Peyer's patch (tissue), 4 donors: ENCODE measurements around the gene AGPAT2. TPM values are rescaled to one million over a fixed set of nuclear protein-coding genes. Genes with fewer than 3 reads are reported as not detected.

Experiments
- DNase-seq, 3 donors: peaks; one replicate each; pipeline ENCODE4 v3.0.0-alpha.2; 2017 to 2019
- H3K27ac ChIP-seq, 4 donors: fragments of 200-600 bp; sonication (generic); one replicate each; pipeline ENCODE4 v1.5.1; 2016 to 2019
- H3K27me3 ChIP-seq, 2 donors: fragments of 200-600 bp; sonication (generic); one replicate each; pipeline ENCODE4 v1.5.1; 2019
- H3K36me3 ChIP-seq, 3 donors: fragments of 200-600 bp; sonication (generic); one replicate each; pipeline ENCODE4 v1.5.1; 2016 to 2019
- H3K4me1 ChIP-seq, 4 donors: fragments of 200-600 bp; sonication (generic); one replicate each; pipeline ENCODE4 v1.5.1; 2016 to 2019
- H3K4me3 ChIP-seq, 4 donors: fragments of 200-600 bp; sonication (generic); 1 replicate in 3 of 4; 2 replicates in 1 of 4; pipeline ENCODE4 v1.5.1; 2016 to 2019; ENCODE audit warnings: mild to moderate bottlenecking in 1 of 4
- H3K9me3 ChIP-seq, 4 donors: fragments of 200-600 bp; sonication (generic); one replicate each; pipeline ENCODE4 v1.5.1; 2016 to 2019; ENCODE audit warnings: mild to moderate bottlenecking in 1 of 4
- CTCF ChIP-seq, 6 experiments: fragments of 450-650 bp in 4 of 6; fragments of 200-600 bp in 2 of 6; sonication (generic) in 1 of 6; IDR thresholded peaks; one replicate each; pipeline ENCODE4 v1.5.1; 2017 to 2019; ENCODE audit warnings: antibody characterized with exemption in 6 of 6, mild to moderate bottlenecking in 3 of 6, moderate library complexity in 1 of 6
- POLR2A ChIP-seq, 2 donors: fragments of 450-650 bp; IDR thresholded peaks; one replicate each; pipeline ENCODE4 v1.5.1; 2017; ENCODE audit warnings: antibody characterized with exemption in 2 of 2, mild to moderate bottlenecking in 2 of 2, moderate library complexity in 2 of 2
- total RNA-seq, 4 donors: library from RNA; depleted of rRNA; stranded (reverse); fragments of >200 nt; gene quantifications; one replicate each; pipeline ENCODE4 v1.1.0, GENCODE V29; 2016

Gene AGPAT2
- total RNA-seq, 4 donors from 2014 or later, result 97.4 to 802 (median 479) TPM

GRCh38 chr9:136729926-136730325, 42.7 kb upstream of the AGPAT2 start:
- H3K36me3 ChIP-seq, result peaks cover 0 to 14% (median 0%) of the 10 kb centered on the region in 3 donors
- no peak overlapping the region for H3K4me3 ChIP-seq
- no peaks in the 10 kb centered on the region for H3K27me3 ChIP-seq
- H3K9me3 ChIP-seq, result no peaks in the 10 kb centered on the region
- TF ChIP-seq POLR2A (IDR thresholded peaks at IDR 0.05) (no peak), CTCF (IDR thresholded peaks at IDR 0.05) (no peak)
- DNase-seq, result no peak
- H3K27ac ChIP-seq, result no peak overlapping the region
- peaks cover 0 to 32% (median 16%) of the 10 kb centered on the region in 4 donors for H3K4me1 ChIP-seq

- TF ChIP-seq POLR2A (IDR thresholded peaks at IDR 0.05) (no peak), CTCF (IDR thresholded peaks at IDR 0.05) (no peak)
- Histone ChIP-seq H3K27ac (no peak overlapping the region), H3K27me3 (no peaks in the 10 kb centered on the region), H3K4me1 (peaks cover 0 to 32% (median 16%) of the 10 kb centered on the region in 4 donors), H3K9me3 (no peaks in the 10 kb centered on the region), H3K4me3 (peak overlapping the region in 3 of 4 donors; percentile 83 to 89 (median 86)), H3K36me3 (peaks cover 0 to 22% (median 0%) of the 10 kb centered on the region in 3 donors)
- no peak for DNase-seq
Measured at GRCh38 chr9:136729144-136729543, 41.9 kb upstream of the AGPAT2 start.

GRCh38 chr9:136728548-136729123, 41.4 kb upstream of the AGPAT2 start:
- Histone ChIP-seq H3K4me1 (peaks cover 0 to 32% (median 16%) of the 10 kb centered on the region in 4 donors), H3K36me3 (peaks cover 0 to 27% (median 0%) of the 10 kb centered on the region in 3 donors), H3K4me3 (peak overlapping the region; percentile 81 to 89 (median 84)), H3K9me3 (no peaks in the 10 kb centered on the region), H3K27me3 (no peaks in the 10 kb centered on the region), H3K27ac (peak overlapping the region; percentile 1 to 90 (median 78))
- TF ChIP-seq POLR2A (IDR thresholded peaks at IDR 0.05) (no peak), CTCF (IDR thresholded peaks at IDR 0.05) (no peak)
- DNase-seq, result no peak

- no peaks in the 10 kb centered on the region for H3K9me3 ChIP-seq
Measured at GRCh38 chr9:136728080-136728547, 40.9 kb upstream of the AGPAT2 start.

GRCh38 chr9:136726631-136727191, 39.5 kb upstream of the AGPAT2 start:
- H3K27me3 ChIP-seq, result no peaks in the 10 kb centered on the region
- H3K4me3 ChIP-seq, result peak overlapping the region; percentile 81 to 89 (median 84)
- TF ChIP-seq POLR2A (IDR thresholded peaks at IDR 0.05) (peak in 1 of 2 donors; percentile 23), CTCF (IDR thresholded peaks at IDR 0.05) (peak; percentile 17 to 73 (median 58))
- DNase-seq, result peak; percentile 53 to 80 (median 61)
- H3K27ac ChIP-seq, result peak overlapping the region in 1 of 4 donors; percentile 25
- H3K4me1 ChIP-seq, result peaks cover 0 to 32% (median 16%) of the 10 kb centered on the region in 4 donors
- H3K9me3 ChIP-seq, result no peaks in the 10 kb centered on the region
- H3K36me3 ChIP-seq, result peaks cover 0 to 46% (median 0%) of the 10 kb centered on the region in 3 donors

More at GRCh38 chr9:136728080-136728547, 40.9 kb upstream of the AGPAT2 start:
- Histone ChIP-seq H3K27me3 (no peaks in the 10 kb centered on the region), H3K36me3 (peaks cover 0 to 32% (median 0%) of the 10 kb centered on the region in 3 donors), H3K4me1 (peaks cover 0 to 32% (median 16%) of the 10 kb centered on the region in 4 donors), H3K27ac (peak overlapping the region; percentile 76 to 90 (median 78)), H3K4me3 (peak overlapping the region; percentile 81 to 89 (median 84))
- peak; percentile 96 to 99 (median 98) for TF ChIP-seq CTCF (IDR thresholded peaks at IDR 0.05)
- TF ChIP-seq POLR2A (IDR thresholded peaks at IDR 0.05), result peak; percentile 98 to 99
- peak; percentile 87 to 95 (median 94) for DNase-seq
